GM18870 (cell line): Measurements from ENCODE around the gene ACSF2.

Experiments used
- ATAC-seq: cut with Tn5 transposase; IDR thresholded peaks from one replicate; pipeline ENCODE4 v1.9.1; 2021; ENCODE audit warnings: moderate library complexity; ENCODE audit not compliant: unreplicated experiment

The ACSF2 gene

DNA sequence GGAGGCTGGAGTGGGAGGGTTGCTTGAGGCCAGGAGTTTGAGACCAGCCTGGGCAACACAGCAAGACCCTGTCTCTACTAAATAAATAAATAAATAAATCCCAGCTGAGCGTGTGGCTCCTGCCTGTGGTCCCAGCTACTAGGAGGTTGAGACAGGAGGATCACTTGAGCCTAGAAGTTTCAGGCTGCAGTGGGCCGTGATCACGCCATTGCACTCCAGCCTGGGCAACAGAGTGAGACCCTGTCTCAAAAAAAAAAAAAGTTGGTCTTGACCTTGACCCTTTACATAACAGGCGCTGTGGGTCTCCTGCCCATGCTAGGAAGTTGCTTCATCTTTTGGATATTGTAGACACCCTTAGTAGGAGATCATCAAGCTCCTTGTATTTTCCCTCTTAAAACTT is 11.4 kb downstream of the ACSF2 start:
- no peak for ATAC-seq

- no peak for ATAC-seq
These were observed 13.0 kb downstream of the ACSF2 start for GRCh38 chr17:50439008-50439407.

DNA sequence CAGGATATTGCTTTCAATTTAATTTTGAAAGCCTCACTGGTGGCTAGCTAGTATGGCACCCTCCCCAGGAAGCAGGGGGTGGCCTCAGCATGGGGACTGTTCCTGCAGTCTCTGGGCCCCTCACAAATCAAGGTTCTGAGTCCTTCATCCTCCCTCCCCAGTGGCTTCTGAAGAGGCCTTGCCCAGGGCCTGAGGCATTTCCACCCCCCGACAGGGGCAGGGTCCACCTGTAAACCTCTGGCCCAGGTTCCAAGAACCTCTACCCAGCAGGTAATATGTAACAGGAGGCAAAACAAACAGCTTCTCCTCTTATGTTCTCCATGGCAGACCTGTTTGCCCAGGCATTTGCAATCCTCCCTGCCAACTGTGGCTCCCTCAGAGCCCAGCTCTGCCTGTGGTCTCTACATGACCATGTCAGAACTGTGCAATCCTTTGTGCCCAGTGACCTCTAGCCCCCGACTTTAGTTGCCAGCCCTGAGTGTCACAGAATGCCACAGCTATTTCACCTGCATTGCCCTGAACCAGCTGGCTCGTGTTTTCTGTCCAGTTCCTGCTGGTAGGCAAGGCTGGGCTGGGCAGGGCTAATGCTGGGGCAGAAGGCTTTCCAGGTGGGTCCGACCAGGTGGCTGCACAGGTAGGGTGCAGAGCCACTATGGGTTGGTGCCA is 14.3 kb downstream of the ACSF2 start:
- ATAC-seq: no peak

- ATAC-seq: no peak
These were observed 15.1 kb downstream of the ACSF2 start for GRCh38 chr17:50440838-50441829.

DNA sequence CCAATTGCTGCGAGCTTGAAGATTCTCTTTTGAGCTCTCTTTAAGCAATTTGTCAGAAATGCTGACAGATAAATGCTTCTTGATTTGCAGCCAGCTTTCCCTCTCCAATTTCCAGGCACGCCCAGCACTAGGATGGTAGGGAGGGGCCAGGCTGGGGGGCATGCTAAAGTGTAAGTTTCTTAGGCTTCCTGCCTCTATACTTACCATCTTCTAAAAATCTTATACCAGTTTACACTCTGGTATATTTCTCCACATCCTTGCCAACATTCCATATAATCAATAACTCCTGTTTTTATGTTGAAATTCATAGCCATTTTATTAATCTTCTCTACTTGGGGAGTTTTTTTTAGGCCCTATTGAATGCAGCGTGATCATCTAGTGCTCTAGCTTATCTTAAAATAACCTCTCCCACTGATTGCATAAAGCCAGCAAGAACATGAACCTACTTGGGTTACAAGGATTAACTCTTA is 17.5 kb downstream of the ACSF2 start:
- no peak for ATAC-seq

- no peak for ATAC-seq
These were observed 19.1 kb downstream of the ACSF2 start for GRCh38 chr17:50444841-50445715.

GRCh38 chr17:50445730-50446325 is 19.8 kb downstream of the ACSF2 start:
- ATAC-seq: no peak

DNA sequence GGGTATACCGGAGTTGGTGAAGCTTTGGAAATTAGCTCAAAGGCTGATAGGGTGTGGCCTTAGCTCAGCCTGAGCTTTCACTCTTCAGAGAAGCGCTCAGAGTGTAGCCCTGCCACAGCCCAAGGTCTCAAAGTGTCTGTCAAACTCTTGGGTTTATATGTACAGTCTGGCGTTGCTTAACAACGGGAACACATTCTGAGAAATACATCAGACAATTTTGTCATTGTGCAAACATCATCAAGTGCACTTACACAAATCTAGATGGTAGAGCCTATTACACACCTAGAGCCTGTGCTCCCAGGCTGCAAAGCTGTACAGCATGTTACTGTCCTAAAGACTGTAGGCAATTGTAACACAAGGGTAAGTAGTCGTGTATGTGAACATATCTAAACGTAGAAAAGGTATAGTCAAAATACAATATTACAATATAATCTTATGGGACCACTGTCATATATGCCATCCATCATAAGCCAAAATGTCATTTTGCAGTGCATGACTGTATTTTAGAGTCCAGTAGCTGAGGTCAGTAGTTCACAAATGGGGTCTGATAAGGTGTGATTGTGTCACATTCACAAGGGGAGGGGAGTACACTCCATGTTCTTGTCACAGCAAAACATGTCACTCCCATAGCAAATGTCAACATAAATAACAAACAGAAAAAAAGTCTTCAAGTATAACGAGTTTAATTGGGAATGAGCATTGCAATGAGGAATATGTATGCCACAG is 22.0 kb downstream of the ACSF2 start:
- ATAC-seq: no peak

DNA sequence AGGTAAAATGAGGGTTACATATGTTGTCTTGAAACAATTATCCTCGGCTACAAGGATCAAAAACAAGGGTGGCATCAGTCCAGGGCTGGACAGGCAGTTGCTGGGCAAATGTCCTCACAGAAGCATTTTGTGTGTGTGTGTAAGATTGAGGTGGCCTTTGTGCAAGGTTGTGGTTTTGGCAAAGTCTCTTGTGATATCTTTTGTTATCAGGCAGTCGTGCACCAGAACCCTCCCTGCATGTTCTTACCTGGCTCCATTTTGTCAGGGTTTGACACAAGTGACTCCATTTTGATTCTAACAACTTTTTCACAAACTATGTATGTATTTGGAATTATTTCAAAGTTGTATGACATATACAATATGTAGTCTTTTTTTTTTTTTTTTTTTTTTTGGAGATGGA is 22.6 kb downstream of the ACSF2 start:
- no peak for ATAC-seq

DNA sequence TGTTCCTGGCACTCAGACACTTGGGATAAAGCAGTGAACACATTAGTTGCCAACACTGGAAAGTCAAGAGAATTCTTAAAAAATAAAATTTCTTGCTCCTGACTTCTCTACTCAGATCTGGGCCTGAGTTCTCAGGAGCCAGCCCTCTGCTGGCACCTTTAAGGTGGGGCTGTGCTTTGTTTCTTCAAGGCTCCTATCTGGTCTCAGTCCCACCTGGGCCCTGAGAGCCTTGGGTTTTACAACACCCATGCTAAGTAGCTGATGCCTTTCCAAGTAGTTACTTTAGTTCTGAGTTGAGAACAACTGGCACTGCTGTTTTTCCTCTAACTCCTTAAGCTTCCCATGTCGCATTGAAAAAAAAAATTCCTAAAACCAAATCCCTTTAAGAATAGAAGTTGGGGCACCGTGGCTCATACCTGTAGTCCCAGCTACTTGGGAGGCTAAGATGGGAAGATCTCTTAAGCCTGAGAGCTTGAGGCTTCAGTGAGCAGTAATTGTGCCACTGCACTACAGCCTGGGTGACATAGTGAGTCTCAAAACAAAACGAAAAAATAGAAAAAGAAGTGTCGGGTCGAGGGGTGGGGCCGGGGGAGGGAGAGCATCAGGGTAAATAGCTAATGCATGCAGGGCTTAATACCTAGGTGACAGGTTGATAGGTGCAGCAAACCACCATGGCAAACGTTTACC is 26.1 kb downstream of the ACSF2 start:
- no peak for ATAC-seq

- no peak for ATAC-seq
These were observed 26.7 kb downstream of the ACSF2 start for GRCh38 chr17:50452630-50453300.

- ATAC-seq: no peak
These were observed 27.9 kb downstream of the ACSF2 start for GRCh38 chr17:50453901-50454300.

- ATAC-seq: no peak
These were observed 31.6 kb downstream of the ACSF2 start for GRCh38 chr17:50457621-50458020.

DNA sequence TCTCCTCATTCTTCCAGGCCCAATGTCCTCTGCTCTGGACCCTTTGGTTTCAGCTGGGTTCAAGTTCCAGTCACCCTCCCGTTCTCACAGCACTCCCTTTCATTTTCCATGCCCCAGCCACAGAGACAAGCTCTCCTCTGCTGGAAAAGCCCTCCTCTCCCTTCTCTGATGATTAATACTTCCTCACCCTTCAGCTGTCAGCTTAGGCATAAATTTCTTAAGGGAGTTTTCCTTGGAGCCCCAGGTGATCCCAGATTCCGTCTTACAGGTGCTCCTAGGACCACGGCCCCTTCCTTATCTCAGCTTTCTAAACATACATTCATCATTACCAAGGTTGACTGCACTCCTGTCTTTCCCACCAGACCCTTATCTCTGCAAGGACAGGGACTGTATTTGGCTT is 32.3 kb downstream of the ACSF2 start:
- no peak for ATAC-seq

GRCh38 chr17:50458701-50459676 is 33.0 kb downstream of the ACSF2 start:
- no peak for ATAC-seq

- ATAC-seq: no peak
These were observed 33.7 kb downstream of the ACSF2 start for GRCh38 chr17:50459756-50460155.

GRCh38 chr17:50460831-50461526 is 35.0 kb downstream of the ACSF2 start:
- ATAC-seq: no peak
